ENCODE results near the gene KRT1.
"Not testable (repeated sequence)": the region's sequence is repeated elsewhere in the genome, so short reads cannot be mapped to it uniquely, and the experiment has no call there.

Gene KRT1

DNA sequence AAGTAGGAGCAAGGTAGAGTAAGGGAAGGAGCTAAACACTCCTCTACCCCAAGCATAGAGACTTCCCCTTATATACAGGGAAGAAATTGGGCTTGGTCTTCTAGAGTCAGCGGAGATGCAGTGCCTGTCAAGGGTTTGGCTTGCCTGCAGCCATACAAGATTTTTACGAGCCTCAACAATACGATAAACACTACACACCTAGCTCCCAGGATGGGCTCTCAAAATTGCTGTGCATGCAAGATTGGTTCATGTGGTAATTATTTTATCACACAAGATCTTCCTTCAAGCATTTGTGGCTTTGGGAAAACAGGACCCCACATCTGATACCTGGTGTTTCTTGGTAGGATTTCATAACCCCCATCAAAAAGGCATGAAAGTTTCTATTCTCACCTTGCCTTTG lies at the start of gene KRT1:
TSS of gene KRT1 (minus strand) at position 45 of the 400 bp plus-strand sequence. CDS start 59 bp downstream, outside the sequence.
- no peak for DNase-seq

DNA sequence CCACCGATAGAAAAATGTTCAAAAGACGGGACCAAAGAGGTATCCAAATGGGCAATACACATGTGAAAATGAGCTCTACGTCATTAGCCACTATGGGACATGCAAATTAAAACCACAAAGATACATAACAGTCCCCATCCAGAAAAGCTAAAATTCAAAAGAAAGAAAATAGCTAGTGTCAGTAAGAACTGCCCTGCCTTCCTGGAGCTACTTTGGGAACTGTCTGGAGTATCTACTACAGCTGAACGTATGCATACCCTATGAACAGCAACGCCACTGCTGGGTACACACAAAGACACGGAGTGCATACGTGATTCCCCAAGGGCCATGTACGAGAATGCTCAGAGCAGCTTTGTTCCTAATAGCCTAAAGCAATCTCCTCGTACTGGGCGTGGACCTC lies 48.9 kb upstream of the KRT1 start:
- no peak for DNase-seq

DNA sequence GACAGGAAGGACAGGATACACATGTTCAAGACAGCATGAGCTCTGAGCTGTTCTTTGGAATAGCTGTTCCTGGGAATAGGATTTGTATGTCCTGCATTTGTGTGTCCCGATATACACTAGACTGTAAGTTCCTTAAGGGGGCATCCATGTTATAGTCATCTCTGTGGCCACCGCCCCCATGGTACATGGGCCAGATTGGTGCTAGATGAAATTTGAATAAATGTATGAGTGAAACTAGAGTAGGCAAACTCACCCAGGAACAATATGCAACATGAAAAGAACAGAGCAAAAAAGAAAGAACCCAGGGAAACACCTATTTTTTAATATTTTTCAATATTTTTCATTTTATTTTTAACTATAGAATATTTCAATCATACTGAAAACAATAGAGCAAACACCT lies 48.2 kb upstream of the KRT1 start:
- DNase-seq, result no peak

DNA sequence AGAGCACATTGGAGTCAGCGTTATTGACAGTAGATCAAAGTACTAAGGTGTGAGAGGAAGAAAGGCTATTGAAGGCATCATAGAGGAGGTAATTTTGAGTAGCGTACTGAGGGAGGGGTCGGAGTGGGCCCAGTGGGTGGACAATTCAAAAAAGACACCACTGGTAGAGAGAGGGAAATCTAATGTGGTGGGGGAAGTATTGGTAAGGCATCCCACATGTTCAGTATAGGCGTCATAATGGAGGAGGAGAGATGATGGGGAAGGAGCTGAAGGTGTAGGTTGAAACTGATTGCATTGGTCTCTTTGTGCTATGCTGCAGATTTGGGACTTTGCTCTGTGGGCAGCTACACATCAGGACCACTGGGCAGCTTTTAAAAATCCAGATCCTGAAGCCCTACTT lies 46.8 kb upstream of the KRT1 start:
- no peak for DNase-seq

DNA sequence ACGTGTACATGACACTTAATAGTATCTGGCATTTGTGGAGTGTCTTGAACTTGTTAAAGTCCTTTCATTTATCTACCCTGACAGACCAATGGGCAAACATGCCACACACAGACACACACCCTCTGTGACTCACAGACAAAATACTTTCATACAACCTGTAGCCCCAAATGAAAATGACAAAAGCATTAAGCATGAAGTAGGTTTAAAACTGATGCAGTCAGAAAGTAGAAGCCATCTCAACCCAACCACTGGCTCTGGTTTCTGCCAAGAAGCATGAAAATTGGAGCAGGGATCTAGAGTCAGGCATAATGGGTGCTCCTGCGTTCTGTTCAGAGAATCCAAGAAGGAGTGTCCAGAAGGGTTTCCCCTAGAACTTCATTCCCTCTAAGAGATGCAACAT lies 46.2 kb upstream of the KRT1 start:
- DNase-seq, result no peak

DNA sequence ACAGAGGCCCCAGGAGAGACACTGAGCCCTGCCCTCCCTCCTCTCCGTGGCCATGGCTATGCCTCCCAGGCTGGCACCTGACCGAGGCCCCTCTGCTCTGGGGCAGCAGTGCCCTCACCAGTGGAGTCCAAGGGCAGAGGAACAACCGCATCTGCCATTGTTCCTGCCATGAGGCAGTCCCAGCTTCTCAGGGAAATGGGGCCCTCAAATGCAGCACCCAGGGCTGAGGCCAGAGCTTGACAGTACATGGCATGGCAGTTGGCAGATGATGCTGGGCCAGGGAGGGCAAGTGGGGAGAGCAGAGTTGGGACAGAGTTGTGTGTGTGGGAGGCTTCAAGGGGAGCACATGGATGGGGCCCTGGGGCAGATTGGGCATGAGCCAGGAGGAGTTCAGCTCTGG lies 44.2 kb upstream of the KRT1 start:
- no peak for DNase-seq

DNA sequence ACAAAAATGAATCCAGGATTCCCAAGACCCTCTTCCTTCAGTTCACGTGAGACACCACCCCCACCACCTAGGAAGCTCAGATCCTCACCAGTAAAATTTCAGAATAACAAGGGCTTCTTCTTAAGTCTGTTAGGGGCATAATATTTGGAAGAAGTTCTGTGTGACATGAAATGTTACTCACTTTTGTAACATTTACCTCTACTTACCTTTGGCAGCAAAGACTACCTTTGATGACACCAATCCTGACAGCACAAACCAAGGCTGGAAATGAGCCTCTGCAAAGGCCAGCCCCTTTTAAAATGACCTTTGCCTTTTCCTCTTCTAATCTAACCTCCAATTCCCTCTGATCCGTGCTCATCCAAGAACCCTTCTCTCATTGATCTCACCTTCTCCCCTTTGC lies 42.5 kb upstream of the KRT1 start:
- no peak for DNase-seq

DNA sequence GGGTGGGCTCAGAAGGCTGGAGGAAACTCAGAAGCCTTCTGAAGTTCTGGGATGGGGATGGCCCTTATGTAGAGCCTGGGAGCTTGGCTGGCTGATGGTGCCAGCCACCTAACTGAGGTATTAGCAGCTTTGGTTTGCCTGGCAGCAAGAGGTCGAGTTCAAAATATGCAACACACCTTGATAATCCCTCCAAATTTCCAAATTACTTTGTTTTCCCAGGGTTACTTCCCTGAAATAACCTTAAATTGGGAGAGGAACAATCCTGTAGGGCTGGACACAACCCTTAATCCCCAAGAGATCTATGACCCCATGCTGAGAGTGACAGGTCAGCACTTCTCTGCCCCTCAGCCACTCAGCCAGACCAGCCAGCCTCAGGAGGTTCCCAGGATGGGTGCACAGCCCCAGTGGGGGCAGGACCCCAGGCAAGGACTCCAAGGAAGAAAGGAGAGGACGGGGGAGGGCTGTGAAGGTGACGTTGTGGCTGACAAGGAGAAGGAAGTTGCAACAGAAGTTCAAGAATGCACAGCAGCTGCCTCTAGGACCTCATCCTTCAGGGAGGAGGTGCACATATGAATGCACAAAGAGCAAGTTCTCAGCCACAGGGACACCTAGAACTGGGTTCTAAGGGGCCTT lies 41.7 kb upstream of the KRT1 start:
- no peak for DNase-seq

DNA sequence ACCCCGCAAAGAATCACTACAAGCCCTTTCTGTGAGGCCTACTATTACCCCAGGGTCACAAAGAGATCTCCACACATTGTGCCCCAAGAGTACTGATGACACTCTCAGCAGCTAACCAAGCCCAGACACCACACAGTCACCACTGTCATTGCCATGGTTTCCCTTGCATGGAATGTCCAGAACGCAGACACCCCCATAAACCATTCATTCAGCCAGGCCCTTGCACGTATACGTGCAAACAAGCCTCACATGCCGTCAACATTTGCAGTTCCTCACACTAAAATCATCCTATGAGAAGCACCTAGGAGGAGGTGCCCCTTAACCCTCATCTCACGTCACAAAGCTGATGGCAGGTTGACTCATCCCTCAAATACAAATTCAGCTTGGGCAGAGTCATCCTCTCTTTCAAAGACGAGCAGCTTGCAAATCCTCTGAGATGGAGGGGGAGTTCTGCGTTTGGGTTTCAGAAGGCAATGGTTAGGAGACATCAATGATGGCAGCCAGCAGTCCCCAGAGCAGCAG lies 40.2 kb upstream of the KRT1 start:
- DNase-seq, result no peak

DNA sequence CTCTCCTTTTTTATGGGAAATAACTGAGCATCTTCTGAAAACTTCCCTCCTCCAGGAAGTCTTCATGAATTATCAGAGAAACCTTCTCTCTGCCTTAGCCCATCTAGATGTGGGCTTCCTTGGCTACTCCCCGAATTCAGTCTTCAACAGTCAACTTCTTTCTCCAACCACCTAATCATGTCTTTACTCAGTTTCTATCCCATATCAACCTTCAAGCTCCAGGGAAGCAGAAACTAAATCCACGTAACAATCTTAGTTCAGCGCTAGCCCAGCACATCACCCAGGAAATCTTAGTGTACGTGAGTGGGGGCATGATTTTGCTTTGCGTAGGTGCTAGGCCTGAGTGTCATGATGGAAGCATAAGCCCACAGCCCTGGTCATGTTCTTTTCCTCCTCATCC lies 35.9 kb upstream of the KRT1 start:
- no peak for DNase-seq

DNA sequence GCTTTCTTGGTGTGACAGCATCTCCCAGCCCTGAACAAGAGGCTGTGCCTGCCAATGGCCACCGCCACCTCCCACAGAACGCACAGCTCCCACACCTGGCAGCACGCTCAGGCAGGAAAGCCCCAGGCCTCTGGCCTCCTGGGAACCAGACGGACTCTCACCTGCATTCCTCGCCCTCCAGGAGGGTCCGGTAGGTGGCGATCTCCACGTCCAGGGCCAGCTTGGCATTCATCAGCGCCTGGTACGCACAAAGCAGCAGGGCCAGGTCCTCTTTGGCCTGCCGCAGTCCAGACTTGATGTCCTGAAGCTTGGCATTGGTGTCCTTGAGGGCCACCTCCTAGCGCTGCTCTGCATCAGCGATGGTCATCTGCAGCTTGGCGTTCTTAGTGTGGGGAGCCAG lies 35.2 kb upstream of the KRT1 start:
- no peak for DNase-seq

DNA sequence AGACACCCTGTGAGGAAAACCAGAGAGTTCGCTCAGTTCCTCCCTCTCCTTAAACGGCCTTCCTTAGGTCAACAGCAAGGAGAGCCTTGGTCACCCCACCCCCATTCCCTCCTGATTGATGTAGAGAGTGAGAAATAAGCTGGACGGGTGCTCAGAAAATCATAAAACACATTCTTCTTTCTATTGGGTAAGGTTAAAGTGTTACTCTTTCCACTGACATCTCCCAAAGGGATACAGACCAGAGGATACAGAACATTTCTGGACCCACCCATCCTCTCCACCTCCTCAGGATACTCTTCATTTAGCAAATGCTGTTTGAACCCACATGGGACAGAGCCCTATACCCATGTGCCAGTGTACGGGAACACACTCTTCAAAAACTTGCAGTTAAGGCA lies 34.7 kb upstream of the KRT1 start:
- DNase-seq, result no peak

DNA sequence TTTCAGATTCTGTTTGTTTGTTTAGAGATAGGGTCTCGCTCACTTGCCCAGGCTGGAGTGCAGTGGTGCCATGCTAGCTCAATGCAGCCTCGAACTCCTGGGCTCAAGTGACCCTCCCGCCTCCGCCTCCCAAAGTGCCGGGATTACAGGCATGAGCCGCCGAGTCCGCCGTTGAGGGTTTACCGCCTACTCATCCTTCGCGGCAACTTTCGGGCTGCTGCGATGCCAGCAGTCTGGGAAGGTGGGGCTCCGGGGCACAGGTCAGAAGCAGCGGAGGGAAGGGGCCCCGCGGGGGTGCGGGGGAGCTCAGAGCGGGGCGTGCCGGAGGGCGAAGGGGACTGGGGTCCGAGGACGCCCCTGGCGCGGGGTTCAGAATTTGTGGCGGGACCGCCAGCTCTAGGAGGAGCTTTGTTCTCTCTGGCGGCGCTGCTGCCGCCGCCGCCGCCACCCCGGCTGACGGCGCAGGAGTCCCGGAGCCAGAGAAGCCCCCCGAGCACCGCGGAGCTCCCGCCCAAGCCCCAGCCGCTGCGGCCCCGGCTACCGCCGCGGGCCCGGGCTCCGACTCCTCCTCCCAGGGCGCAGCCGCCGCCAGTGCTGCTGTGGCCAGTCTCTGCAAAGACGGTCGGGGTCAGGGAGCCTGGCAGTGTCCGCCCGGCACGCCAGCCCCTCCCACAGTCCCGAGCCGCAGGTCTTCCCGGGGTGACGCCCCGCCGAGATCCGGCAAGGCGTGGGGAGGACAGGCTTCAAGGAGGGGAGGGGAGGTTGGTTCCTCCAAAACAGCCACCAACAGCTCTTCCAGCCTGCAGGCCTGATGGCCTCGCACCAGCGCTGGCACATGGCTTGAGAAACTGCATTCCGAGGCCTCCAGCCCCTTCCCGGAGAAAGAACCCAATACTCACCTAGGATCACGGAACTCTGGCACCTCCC lies 34.0 kb upstream of the KRT1 start:
- DNase-seq, result peak; percentile 11

DNA sequence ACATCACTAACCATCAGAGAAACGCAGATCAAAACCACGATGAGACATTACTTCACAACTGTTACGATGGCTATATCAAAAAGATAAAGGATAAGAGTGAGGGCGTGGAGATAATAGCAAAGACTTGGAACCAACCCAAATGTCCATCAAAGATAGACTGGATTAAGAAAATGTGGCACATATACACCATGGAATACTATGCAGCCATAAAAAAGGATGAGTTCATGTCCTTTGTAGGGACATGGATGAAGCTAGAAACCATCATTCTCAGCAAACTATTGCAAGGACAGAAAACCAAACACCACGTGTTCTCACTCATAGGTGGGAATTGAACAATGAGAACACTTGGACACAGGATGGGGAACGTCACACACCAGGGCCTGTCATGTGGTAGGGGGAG lies 31.9 kb upstream of the KRT1 start:
- DNase-seq, result not testable (repeated sequence)

DNA sequence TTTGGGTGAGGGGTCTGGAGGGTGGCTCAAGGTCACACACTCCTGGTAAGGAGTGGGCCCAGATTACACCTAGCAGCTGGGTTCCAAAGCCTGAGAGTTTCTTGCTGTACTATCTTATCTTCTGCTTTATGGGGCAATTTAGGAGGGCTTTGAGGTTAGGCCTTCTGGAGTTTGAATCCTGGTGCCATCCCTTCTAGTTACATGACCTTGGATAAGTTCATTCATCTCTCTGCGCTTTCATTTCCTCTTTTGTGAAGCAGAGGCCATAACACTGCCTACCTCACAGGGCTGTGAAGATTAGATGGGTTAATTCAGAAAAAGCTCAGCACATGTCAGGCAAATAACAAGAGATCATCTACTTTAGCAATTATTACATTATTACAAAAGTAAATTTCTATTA lies 30.5 kb upstream of the KRT1 start:
- no peak for DNase-seq

DNA sequence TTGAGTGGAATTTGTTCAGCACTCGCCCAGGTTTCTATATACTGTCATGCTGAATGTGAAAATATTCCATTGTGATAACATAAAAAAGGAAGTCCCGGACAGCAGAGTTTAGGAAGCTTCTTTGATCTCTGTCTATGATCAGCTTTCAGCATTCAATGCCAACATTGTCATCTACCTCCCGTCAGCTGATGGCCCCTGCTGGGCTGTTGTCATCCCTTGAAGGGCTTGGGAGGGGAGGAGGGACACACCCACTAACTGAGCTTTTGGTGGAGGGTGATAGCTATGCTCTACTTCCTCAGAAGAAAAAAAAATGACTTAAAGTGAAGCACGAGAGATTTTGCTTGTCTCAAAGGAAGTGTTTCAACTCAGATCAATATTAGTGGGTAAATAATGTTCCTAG lies 27.8 kb upstream of the KRT1 start:
- DNase-seq, result no peak

DNA sequence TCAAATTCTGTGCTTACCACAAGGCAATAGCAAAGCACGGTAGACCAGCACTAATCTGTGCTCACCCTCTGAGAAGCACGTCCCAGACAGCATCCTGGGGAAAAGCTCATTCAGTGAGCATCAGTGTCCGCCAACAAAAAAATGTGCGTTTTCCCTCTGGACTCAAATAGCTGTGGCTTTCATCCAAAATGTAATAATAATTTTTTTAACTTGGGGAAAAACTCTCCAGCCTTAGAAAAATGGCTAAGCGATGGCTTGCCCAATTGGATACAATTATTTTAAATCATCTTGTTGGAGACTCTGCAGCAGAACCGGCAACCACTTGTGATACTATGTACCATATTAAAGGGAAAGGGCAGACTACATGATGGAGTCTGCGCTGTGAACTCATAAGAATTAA lies 24.3 kb upstream of the KRT1 start:
- DNase-seq, result no peak

DNA sequence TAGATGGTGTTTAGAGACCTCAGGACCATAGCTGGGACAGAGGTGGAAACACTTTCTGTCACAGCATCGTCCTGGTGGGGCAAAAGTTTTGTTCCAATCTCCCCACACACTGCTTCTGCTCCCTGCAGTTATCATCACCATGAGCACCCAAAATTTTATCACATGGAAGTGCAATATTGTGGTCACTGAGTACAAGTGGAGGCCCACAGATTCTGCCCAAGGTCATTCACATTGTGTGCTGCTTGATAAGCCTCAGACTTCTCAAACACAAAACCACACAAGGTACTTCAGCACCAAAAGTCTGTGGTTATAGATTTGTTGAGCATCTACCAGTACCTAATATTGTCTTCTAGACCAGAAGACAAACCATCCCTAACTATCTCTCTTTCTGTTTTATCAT lies 23.7 kb upstream of the KRT1 start:
- no peak for DNase-seq

DNA sequence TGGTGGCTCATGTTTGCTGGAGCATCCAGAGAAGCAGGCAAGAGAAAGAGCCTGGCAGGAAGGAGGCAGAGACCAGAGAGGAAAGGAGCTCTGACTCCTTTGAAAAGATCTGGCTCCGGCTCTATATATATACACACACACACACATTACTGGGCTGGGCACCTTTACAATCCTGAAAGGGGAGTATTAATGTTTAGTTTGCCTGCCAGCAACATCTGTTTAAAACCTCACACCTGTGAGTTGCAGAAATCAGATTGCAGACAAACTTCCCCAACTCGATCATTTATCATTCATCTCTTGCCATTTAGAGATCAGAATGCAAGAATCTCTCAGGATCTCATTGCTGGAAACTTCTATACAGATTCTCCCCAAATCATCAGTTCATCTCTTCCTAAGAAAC lies 23.2 kb upstream of the KRT1 start, which contains the start of gene KRT77:
TSS of gene KRT77 (minus strand) at position 101 of the 400 bp plus-strand sequence. CDS start at position 11, 90 bp downstream.
- no peak for DNase-seq

DNA sequence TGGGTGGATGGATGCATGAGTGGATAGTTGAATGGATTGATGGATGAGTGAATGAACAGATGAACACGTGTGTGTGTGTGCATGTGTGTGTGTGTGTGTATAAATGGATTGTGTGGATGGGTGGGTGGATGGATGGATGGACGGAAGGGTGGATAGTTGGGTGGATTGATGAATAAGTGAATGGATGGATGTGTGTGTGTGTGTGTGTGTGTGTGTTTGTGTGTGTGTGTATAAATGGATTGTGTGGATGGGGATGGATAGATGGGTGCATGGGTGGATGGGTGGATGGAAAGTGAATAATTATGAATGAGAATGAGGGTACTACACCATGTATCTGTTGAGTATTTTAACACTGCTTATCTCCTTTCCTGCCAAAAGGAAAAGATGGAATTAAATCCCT lies 22.1 kb upstream of the KRT1 start:
- DNase-seq, result no peak

DNA sequence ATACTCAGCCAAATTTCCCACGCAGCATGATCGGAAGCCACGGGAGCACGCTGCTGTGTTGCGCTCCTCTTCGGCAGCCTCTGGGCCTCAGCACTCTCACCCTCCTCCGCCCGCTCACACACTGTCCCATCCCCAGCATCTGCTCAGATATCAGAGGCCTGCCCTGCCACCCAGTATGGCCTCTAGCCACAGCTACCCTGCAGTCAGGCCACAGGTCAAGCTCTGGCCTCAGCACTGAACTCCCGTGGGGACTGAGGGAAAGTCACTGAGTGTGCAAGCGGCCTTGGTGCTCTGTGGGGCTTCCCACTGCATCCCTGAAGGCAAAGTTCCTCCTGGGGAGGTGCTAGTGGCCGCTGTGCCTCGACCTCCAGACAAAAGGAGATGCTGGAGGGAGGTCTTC lies 21.1 kb upstream of the KRT1 start:
- no peak for DNase-seq

DNA sequence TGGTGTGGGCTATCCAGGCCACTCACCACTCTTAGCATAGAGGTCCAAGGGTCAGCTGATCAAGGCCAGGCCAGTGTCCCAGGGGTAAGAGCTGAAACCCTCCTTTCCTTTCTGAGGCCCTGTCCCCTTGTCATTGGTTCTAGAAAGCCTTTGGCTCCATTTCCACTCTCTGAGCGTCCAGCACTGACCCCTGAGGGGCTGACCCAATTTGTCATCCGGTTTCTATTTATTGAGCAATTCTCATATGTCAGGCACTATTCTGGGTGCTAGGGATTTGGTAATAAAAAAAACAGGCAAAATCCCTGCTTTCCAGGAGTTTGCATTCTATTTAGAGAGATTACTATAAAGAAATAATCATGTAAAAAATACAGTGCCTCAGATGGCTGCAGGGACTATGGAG lies 19.8 kb upstream of the KRT1 start:
- DNase-seq, result no peak

DNA sequence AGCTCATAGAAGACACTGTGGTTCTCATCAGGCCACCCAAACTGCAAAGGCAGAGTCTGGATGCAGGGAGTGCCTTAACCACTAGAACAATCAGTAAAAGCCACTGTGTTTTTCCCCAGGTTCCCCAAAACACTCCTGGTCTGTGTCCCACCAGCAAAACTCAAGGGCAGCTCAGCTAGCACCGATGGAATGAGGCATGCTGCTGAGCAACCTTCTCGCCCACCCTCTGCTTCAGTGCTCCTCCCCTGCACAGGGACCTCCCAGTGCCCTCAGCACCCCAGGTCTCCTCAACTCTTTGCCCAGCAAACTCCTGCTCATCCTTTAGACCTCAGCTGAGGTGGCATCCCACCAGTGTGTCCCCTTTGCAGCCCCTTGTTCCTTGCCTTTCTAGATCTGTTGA lies 19.2 kb upstream of the KRT1 start:
- DNase-seq, result no peak

DNA sequence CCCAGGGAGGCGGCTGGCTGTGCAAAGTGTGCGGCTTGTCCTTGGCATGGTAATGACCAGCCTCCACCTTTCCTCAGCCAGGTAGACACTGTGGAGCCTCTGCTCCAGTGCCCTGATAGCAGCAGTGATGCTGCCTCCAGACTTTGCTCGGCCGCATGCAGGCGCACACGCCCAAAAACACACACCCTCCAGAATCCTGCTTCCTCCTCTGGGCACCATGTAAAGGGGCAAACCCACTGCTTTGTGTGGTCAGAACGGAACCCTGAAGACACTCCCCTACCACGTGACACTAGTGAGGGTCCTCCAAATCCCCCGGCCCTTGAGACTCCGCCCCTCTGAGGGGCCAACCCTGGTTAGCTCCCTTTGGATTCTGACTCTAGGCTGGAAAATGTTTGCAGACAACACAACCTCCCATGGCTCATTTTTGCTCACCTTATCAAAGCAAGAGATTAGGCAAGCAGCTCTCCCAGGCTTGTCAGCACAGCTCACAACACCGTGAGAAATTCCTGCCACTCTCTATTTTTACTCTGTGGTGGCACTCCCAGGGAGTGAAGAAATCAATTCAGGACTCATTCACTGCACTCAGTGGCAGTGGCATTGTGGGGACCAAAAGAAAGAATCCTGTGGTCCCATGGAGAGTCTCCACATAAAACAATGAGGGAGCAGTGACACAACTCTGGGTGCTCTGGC lies 18.6 kb upstream of the KRT1 start:
- DNase-seq, result no peak

Measured in activated CD4-positive, alpha-beta T cell treated with anti-CD3 and anti-CD28 coated beads, Interleukin-2, amount 50 U/mL, for 1 hour (primary cell).